SK-N-MC (cell line): Measurements from ENCODE around the gene GFOD1.
A peak's percentile ranks its signal among the peaks of the same experiment; 100 is the strongest.
"Not testable (repeated sequence)": the region's sequence is repeated elsewhere in the genome, so short reads cannot be mapped to it uniquely, and the experiment has no call there.

Experiments used
- DNase-seq: peaks from one replicate; pipeline ENCODE4 v3.0.0-alpha.2; 2011; ENCODE audit warnings: low read depth, low spot score
- H3K27ac ChIP-seq: fragments of 200-600 bp; sonication (generic); 2 replicates; pipeline ENCODE4 v1.5.1; 2016; ENCODE audit warnings: mixed run types
- H3K36me3 ChIP-seq: fragments of 200-600 bp; sonication (generic); 2 replicates; pipeline ENCODE4 v1.6.1; 2017; ENCODE audit warnings: antibody characterized with exemption, low read length, mixed read lengths; ENCODE audit not compliant: insufficient read depth
- H3K4me3 ChIP-seq: fragments of 200-600 bp; sonication (generic); 2 replicates; pipeline ENCODE4 v1.5.1; 2016
- H3K9ac ChIP-seq: fragments of 200-600 bp; sonication (generic); 2 replicates; pipeline ENCODE4 v1.8.0; 2017; ENCODE audit warnings: mixed run types, mixed read lengths; ENCODE audit not compliant: insufficient read length
- H3K9me3 ChIP-seq: fragments of 200-600 bp; sonication (generic); 2 replicates; pipeline ENCODE4 v1.6.1; 2017; ENCODE audit warnings: low read depth, mild to moderate bottlenecking, antibody characterized with exemption, low read length, moderate library complexity, mixed read lengths
- EZH2 ChIP-seq: fragments of 200-600 bp; sonication (generic); IDR thresholded peaks from one replicate; pipeline ENCODE4 v1.6.1; 2017; ENCODE audit warnings: antibody characterized with exemption
- FOXP2 ChIP-seq: optimal IDR thresholded peaks from 2 replicates; pipeline ENCODE3; 2011; ENCODE audit warnings: mild to moderate bottlenecking, moderate library complexity; ENCODE audit not compliant: insufficient read depth; ENCODE audit errors: extremely low read length, control extremely low read depth
- POLR2AphosphoS5 ChIP-seq: IDR thresholded peaks from 2 replicates; pipeline ENCODE4 v1.6.1; 2012; ENCODE audit warnings: mild to moderate bottlenecking, low read depth, low read length, borderline replicate concordance

GFOD1 gene

GRCh38 chr6:13446381-13446780 lies 41.0 kb downstream of the GFOD1 start:
- no peak overlapping the region for H3K27ac ChIP-seq
- no peaks in the 10 kb centered on the region; the same call in 1 of the 2 replicates for H3K36me3 ChIP-seq
- DNase-seq: no peak
- no peak overlapping the region for H3K4me3 ChIP-seq
- TF ChIP-seq FOXP2 (no peak), POLR2AphosphoS5 (no peak), EZH2 (no peak)
- H3K9ac ChIP-seq: no peak overlapping the region
- no peaks in the 10 kb centered on the region for H3K9me3 ChIP-seq

DNA sequence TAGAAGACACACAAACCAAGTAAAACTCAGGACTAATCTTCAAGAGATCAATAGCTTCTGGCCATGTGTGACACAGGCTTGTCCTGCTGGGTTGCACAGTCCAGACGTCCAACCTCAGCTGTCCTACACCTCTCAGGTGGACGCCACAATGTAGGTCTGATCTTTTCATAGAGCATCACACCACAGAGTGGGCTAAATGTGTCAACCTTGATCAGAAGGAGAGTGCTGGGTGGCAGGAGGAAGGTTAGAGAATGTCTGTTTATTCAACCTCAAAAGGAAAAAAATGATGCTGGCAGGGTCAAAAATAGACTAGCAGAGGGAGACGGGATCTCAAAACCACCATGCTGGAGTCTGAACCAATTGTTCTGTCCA lies 41.7 kb downstream of the GFOD1 start:
- H3K4me3 ChIP-seq: no peak overlapping the region
- H3K9me3 ChIP-seq: no peaks in the 10 kb centered on the region
- H3K9ac ChIP-seq: no peak overlapping the region
- DNase-seq: no peak
- no peaks in the 10 kb centered on the region; the same call in 1 of the 2 replicates for H3K36me3 ChIP-seq
- no peak for TF ChIP-seq POLR2AphosphoS5
- H3K27ac ChIP-seq: peak overlapping the region; percentile 40; the same call in 1 of the 2 replicates

DNA sequence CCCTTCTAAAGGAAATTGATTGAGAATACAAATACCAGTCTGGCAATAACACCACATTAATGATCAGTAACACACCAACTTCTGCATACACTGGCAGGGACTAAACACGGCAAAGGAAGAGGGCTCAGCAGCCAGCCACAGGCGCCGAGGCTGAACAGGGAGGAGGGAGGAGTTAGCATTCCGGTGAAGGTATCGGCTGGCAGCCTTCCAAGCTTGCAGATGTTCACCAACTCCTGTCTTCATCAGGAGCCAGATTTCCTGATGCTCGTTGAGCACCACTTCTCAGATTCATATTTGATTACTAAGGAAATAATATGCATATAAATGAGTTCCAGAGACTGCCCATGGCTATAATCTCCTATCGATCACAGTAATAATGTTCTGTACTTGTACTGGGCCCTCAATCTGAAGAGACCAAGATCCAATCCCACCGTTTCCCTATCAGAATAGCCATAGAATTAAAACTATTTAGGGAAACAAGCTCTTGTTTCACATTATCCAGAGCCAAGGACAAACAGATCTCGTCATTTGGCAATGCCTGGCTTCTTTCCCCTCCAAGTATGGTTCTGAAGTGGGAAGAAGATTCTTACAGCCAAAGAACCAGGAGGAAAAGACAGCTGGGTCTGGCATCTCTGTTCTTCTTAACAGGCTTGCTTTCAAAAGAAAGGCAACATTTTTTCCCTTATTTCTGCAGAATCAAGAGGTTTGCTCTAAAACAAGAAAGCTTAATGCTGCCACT lies 42.2 kb downstream of the GFOD1 start:
- no peaks in the 10 kb centered on the region; the same call in 1 of the 2 replicates for H3K36me3 ChIP-seq
- peak; percentile 53 for DNase-seq
- H3K9ac ChIP-seq: no peak overlapping the region
- peak overlapping the region; percentile 55 for H3K4me3 ChIP-seq
- H3K9me3 ChIP-seq: no peaks in the 10 kb centered on the region
- TF ChIP-seq POLR2AphosphoS5: no peak
- TF ChIP-seq FOXP2: peak; percentile 70
- peak overlapping the region; percentile 44; the same call in 1 of the 2 replicates for H3K27ac ChIP-seq

DNA sequence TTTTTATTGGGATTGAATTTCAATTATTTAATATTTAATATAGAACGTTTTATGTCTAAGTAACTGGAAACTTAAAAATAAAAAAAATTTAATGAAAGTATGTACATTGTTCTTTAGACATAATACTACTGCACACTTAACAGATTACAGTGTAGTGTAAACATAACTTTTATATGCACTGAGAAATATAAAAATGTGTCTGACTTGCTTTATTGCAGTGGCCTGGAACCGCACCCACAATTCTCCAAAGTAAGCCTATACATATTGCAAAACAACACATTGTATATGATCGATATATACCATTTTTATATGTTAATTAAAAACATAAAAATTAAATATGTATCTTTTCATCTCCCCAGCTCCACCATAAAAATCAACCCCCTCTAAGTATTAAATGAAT lies 42.8 kb downstream of the GFOD1 start:
- Histone ChIP-seq H3K9ac (no peak overlapping the region), H3K36me3 (no peaks in the 10 kb centered on the region), H3K9me3 (no peaks in the 10 kb centered on the region), H3K4me3 (peak overlapping the region; percentile 55), H3K27ac (peak overlapping the region; percentile 44; the same call in 1 of the 2 replicates)
- TF ChIP-seq EZH2 (no peak), FOXP2 (no peak), POLR2AphosphoS5 (no peak)
- no peak for DNase-seq

DNA sequence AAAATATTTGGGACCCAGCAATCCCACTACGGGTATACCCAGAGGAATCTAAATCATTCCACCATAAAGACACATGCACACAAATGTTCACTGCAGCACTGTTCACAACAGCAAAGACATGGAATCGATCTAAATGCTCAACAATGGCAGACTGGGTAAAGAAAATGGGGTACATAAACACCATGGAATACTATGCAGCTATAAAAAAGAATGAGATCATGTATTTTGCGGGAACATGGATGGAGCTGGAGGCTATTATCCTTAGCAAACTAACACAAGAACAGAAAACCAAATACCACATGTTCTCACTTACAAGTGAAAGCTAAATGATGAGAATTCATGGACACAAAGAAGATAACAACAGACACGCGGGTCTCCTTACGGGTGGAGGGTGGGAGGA lies 43.4 kb downstream of the GFOD1 start:
- not testable (repeated sequence) for DNase-seq, H3K4me3 ChIP-seq, H3K36me3 ChIP-seq, H3K9me3 ChIP-seq, H3K27ac ChIP-seq, H3K9ac ChIP-seq

GRCh38 chr6:13441778-13442177 lies 45.6 kb downstream of the GFOD1 start:
- Histone ChIP-seq H3K9me3 (no peaks in the 10 kb centered on the region), H3K27ac (no peak overlapping the region), H3K9ac (no peak overlapping the region), H3K4me3 (no peak overlapping the region), H3K36me3 (no peaks in the 10 kb centered on the region)
- no peak for TF ChIP-seq EZH2
- no peak for DNase-seq

GRCh38 chr6:13439644-13440043 lies 47.8 kb downstream of the GFOD1 start:
- H3K27ac ChIP-seq: no peak overlapping the region
- DNase-seq: no peak
- no peak overlapping the region for H3K9ac ChIP-seq
- TF ChIP-seq EZH2: no peak
- no peak overlapping the region for H3K4me3 ChIP-seq
- no peaks in the 10 kb centered on the region for H3K9me3 ChIP-seq
- no peaks in the 10 kb centered on the region for H3K36me3 ChIP-seq

DNA sequence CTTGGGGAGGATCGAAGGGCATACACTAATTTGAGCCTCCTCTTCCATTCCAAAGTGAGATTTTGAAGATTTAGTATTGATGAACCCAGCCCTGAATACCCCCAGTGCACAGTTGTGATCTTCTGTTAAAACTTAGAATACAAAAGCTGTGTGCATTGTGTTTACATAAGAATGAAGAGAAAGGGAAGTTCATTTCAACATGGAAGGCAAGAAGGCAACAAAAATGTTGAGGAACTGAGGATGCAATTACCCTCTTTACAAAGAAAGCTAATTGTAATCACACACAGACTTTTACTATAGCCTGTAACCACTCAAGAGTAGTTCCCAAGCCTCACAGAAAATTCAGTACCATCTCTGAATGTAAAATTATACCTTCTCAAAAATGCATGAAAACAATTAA lies 49.3 kb downstream of the GFOD1 start:
- TF ChIP-seq POLR2AphosphoS5: no peak
- no peak for TF ChIP-seq EZH2
- no peak for TF ChIP-seq FOXP2
- Histone ChIP-seq H3K4me3 (no peak overlapping the region), H3K9ac (no peak overlapping the region), H3K9me3 (no peaks in the 10 kb centered on the region), H3K27ac (no peak overlapping the region), H3K36me3 (no peaks in the 10 kb centered on the region)
- no peak for DNase-seq

DNA sequence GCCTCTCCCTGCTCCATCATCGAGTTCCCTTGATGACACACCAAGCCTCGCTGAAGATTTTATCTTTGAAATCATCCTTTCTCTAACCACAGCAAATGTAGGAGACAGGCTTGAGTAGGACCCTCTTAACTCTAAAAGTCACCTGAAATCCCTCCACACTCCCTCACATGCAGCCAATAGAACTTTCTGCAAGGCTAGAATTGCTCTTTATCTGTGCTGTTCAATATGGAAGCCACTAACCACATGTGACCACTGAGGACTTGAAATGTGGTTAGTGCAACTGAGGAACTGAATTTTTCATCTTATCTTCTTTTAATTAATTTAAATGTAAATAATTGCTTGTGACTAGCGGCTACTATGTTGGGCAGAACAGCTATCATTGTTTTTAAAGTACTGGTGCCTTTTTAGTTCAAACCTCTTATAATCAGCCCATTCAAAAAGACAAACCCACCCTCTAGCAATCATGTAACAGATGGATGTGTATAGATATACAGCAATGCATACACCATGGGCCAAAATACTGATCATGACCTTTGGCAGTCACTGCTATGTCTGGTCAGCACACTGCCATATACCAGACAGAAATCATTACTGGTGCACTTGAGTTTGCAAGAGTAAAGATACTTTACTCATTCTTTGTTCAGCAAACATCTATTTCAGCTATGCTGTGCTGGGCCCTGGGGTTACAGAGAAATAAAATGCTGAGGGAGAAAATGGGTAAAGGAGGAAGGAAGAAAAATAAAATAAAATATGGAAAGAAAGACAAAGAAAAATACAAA lies 50.0 kb downstream of the GFOD1 start:
- no peak overlapping the region for H3K4me3 ChIP-seq
- TF ChIP-seq EZH2 (no peak), POLR2AphosphoS5 (no peak), FOXP2 (no peak)
- H3K36me3 ChIP-seq: no peaks in the 10 kb centered on the region
- H3K9ac ChIP-seq: no peak overlapping the region
- no peak overlapping the region for H3K27ac ChIP-seq
- H3K9me3 ChIP-seq: no peaks in the 10 kb centered on the region
- DNase-seq: no peak
